ENCODE measurements around the gene NUP133.

NUP133 gene

DNA sequence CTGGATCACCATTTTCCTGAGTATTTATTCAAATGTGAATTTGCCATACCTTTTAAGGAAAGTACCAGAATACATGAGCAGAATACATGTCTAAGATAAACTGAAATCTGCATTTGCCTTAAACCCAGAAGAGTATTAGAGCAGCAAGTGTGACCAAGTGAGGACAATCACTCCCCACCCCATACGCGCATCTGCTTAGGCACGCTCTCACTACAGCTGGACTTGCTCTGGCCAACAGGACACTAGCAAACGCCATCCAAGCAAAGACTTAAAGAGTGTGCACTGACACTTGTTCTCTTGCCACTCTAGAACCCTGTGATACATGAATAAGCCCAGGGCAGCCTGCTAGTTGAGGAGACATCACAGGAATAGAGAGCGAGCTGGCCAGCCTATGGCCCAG, 25.6 kb downstream of the NUP133 start (continued):
- TF ChIP-seq ZNF350 (tag by site-specific recombination; IDR thresholded peaks at IDR 0.05): no peak

DNA sequence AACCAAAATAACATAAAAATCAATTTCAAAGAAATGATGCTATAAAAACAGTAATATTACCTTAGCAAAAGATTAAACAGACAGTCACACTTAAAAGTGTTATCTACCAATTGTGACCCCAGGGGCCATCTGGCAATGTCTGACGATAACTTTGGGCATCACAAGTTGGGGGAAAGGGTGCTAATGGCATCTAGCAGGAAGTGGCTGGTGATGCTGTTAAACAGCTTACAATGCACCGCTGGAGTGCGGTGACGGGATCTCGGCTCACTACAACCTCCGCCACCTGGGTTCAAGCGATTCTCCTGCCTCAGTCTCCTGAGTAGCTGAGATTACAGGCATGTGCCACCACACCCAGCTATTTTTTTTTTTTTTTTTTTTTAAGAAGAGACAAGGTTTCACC, 27.6 kb downstream of the NUP133 start:
- H3K9me3 ChIP-seq (ENCODE audit: control insufficient read depth, insufficient read depth, low read depth, low read length): no peaks in the 10 kb centered on the region
- TF ChIP-seq ZNF23 (tag by site-specific recombination; IDR thresholded peaks at IDR 0.05; ENCODE audit: borderline replicate concordance): no peak
- no peak for TF ChIP-seq BCL11A (tag by site-specific recombination; IDR thresholded peaks at IDR 0.05; ENCODE audit: low read depth)
- TF ChIP-seq YY1 (tag by site-specific recombination; IDR thresholded peaks at IDR 0.05): no peak
- TF ChIP-seq, protein P1, sequence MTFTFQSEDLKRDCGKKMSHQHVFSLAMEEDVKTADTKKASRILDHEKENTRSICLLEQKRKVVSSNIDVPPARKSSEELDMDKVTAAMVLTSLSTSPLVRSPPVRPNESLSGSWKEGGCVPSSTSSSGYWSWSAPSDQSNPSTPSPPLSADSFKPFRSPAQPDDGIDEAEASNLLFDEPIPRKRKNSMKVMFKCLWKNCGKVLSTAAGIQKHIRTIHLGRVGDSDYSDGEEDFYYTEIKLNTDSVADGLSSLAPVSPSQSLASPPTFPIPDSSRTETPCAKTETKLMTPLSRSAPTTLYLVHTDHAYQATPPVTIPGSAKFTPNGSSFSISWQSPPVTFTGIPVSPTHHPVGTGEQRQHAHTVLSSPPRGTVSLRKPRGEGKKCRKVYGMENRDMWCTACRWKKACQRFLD (tag by site-specific recombination; IDR thresholded peaks at IDR 0.05): no peak
- TF ChIP-seq ZNF544 (tag by site-specific recombination; IDR thresholded peaks at IDR 0.05): no peak
- TF ChIP-seq, protein P2, sequence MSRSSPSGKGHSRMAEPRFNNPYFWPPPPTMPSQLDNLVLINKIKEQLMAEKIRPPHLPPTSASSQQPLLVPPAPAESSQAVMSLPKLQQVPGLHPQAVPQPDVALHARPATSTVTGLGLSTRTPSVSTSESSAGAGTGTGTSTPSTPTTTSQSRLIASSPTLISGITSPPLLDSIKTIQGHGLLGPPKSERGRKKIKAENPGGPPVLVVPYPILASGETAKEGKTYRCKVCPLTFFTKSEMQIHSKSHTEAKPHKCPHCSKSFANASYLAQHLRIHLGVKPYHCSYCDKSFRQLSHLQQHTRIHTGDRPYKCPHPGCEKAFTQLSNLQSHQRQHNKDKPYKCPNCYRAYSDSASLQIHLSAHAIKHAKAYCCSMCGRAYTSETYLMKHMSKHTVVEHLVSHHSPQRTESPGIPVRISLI (tag by site-specific recombination; IDR thresholded peaks at IDR 0.05): no peak
- no peak for TF ChIP-seq ZNF157 (tag by site-specific recombination; IDR thresholded peaks at IDR 0.05)
- no peak for TF ChIP-seq ZNF76 (tag by site-specific recombination; IDR thresholded peaks at IDR 0.05; ENCODE audit: borderline replicate concordance, low read depth)
- TF ChIP-seq, protein P3, sequence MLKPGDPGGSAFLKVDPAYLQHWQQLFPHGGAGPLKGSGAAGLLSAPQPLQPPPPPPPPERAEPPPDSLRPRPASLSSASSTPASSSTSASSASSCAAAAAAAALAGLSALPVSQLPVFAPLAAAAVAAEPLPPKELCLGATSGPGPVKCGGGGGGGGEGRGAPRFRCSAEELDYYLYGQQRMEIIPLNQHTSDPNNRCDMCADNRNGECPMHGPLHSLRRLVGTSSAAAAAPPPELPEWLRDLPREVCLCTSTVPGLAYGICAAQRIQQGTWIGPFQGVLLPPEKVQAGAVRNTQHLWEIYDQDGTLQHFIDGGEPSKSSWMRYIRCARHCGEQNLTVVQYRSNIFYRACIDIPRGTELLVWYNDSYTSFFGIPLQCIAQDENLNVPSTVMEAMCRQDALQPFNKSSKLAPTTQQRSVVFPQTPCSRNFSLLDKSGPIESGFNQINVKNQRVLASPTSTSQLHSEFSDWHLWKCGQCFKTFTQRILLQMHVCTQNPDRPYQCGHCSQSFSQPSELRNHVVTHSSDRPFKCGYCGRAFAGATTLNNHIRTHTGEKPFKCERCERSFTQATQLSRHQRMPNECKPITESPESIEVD (tag by site-specific recombination; IDR thresholded peaks at IDR 0.05): no peak
- no peak for TF ChIP-seq TRIM28 (IDR thresholded peaks at IDR 0.05; ENCODE audit: borderline replicate concordance, low read length)
- TF ChIP-seq ZNF707 (tag by site-specific recombination; IDR thresholded peaks at IDR 0.05): no peak
- TF ChIP-seq, protein P4, sequence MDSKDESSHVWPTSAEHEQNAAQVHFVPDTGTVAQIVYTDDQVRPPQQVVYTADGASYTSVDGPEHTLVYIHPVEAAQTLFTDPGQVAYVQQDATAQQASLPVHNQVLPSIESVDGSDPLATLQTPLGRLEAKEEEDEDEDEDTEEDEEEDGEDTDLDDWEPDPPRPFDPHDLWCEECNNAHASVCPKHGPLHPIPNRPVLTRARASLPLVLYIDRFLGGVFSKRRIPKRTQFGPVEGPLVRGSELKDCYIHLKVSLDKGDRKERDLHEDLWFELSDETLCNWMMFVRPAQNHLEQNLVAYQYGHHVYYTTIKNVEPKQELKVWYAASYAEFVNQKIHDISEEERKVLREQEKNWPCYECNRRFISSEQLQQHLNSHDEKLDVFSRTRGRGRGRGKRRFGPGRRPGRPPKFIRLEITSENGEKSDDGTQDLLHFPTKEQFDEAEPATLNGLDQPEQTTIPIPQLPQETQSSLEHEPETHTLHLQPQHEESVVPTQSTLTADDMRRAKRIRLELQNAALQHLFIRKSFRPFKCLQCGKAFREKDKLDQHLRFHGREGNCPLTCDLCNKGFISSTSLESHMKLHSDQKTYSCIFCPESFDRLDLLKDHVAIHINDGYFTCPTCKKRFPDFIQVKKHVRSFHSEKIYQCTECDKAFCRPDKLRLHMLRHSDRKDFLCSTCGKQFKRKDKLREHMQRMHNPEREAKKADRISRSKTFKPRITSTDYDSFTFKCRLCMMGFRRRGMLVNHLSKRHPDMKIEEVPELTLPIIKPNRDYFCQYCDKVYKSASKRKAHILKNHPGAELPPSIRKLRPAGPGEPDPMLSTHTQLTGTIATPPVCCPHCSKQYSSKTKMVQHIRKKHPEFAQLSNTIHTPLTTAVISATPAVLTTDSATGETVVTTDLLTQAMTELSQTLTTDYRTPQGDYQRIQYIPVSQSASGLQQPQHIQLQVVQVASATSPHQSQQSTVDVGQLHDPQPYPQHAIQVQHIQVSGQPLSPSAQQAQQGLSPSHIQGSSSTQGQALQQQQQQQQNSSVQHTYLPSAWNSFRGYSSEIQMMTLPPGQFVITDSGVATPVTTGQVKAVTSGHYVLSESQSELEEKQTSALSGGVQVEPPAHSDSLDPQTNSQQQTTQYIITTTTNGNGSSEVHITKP (tag by site-specific recombination; IDR thresholded peaks at IDR 0.05): no peak
- TF ChIP-seq ZNF776 (tag by site-specific recombination; IDR thresholded peaks at IDR 0.05; ENCODE audit: borderline replicate concordance): no peak
- no peak for TF ChIP-seq ZNF354C (tag by site-specific recombination; IDR thresholded peaks at IDR 0.05; ENCODE audit: borderline replicate concordance, low read depth)
- no peak for TF ChIP-seq ZNF16 (tag by site-specific recombination; IDR thresholded peaks at IDR 0.05; ENCODE audit: low read depth)
- TF ChIP-seq MZF1 (tag by site-specific recombination; IDR thresholded peaks at IDR 0.05; ENCODE audit: borderline replicate concordance): no peak
- TF ChIP-seq ZBTB7A (tag by site-specific recombination; IDR thresholded peaks at IDR 0.05; ENCODE audit: low read depth): no peak
- H3K27ac ChIP-seq (ENCODE audit: extremely low read depth, low read depth, low read length): no peak overlapping the region
- ChIA-PET POLR2A (interaction anchor here (0.6 to 1.0 kb wide), 2 partner anchors 10 to 221 kb away, joined by 3 read pairs; no protein-coding TSS in a partner anchor), CTCF (interaction anchor here (0.6 to 7.9 kb wide), 12 partner anchors 11 to 1070 kb away, joined by 3 to 138 read pairs (median 4); no protein-coding TSS in a partner anchor)
- H3K4me1 ChIP-seq (ENCODE audit: control insufficient read depth, insufficient read depth, low read length): no peaks in the 10 kb centered on the region
- H3K36me3 ChIP-seq (ENCODE audit: control insufficient read depth in 2 of 2, insufficient read depth in 1 of 2, low read length in 2 of 2): peaks cover 70 to 90% of the 10 kb centered on the region in 2 experiments
- no peak overlapping the region for H3K4me3 ChIP-seq (ENCODE audit: low read depth, low read length)
